GM12873 (cell line): ENCODE results near the gene GUCA1A.

Experiments used
- TF ChIP-seq, protein P1 (sequence below): IDR thresholded peaks from 2 replicates; pipeline ENCODE4 v1.5.1; 2012; ENCODE audit warnings: low read depth, mild to moderate bottlenecking, moderate library complexity, low read length, control low read depth; ENCODE audit not compliant: insufficient read depth; ENCODE audit errors: missing control alignments

GUCA1A gene

DNA sequence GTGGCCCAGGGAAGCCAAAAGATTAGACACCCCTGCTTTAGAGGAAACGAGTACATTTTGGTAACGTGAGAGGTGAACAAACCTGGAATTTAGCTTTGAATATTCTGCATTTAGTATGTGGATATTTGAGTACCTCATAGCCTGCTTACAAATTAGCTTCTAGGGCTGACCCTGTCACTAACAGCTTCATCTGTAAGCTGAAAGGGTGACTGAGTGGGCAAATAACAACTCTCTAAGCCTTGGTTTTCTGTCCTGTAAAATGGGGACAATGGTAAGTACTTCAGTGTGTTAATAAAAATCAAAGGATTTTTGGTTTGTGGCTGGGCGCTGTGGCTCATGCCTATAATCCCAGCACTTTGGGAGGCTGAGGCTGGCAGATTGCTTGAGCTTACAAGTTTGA is 30.0 kb downstream of the GUCA1A start:
- TF ChIP-seq, protein P1, sequence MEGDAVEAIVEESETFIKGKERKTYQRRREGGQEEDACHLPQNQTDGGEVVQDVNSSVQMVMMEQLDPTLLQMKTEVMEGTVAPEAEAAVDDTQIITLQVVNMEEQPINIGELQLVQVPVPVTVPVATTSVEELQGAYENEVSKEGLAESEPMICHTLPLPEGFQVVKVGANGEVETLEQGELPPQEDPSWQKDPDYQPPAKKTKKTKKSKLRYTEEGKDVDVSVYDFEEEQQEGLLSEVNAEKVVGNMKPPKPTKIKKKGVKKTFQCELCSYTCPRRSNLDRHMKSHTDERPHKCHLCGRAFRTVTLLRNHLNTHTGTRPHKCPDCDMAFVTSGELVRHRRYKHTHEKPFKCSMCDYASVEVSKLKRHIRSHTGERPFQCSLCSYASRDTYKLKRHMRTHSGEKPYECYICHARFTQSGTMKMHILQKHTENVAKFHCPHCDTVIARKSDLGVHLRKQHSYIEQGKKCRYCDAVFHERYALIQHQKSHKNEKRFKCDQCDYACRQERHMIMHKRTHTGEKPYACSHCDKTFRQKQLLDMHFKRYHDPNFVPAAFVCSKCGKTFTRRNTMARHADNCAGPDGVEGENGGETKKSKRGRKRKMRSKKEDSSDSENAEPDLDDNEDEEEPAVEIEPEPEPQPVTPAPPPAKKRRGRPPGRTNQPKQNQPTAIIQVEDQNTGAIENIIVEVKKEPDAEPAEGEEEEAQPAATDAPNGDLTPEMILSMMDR = no peak

DNA sequence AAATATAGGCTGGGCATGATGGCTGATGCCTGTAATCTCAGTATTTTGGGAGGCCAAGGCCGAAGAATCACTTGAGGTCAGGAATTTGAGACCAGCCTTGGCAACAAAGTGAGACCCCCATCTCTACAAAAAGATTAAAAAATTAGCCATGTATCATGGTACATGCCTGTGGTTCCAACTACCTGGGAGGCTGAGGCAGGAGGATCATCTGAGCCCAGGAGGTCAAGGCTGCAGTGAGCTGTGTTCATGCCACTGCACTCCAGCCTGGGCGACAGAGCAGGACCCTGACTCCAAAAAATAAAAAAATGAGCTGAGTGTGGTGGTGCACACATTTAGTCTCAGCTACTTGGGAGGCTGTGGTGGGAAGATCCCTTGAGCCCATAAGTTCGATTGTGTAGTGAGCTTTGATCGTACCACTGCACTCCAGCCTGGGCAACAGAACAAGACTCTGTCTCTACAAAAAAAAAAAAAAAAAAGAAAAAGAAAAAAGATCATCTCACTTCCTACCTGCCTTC is 31.7 kb downstream of the GUCA1A start:
- TF ChIP-seq, protein P1 = no peak

DNA sequence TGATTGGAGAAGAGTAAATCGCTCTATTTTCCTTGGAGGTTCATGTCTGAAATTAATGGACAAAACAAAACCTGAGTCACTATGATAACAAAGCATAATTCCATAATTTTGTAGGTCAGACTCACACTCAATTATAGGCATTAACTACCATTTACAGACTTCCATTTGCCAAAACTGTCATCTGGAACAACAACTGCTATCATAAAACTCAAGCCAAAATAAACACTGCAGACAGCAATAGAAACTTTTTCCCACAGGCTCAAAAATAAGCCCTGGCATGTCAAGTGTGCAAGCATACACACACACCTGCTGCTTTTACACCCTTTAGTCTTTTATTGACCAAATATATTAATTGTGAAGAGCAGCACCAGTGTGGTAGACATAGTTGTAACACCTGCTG is 37.4 kb downstream of the GUCA1A start:
- TF ChIP-seq, protein P1 = no peak

DNA sequence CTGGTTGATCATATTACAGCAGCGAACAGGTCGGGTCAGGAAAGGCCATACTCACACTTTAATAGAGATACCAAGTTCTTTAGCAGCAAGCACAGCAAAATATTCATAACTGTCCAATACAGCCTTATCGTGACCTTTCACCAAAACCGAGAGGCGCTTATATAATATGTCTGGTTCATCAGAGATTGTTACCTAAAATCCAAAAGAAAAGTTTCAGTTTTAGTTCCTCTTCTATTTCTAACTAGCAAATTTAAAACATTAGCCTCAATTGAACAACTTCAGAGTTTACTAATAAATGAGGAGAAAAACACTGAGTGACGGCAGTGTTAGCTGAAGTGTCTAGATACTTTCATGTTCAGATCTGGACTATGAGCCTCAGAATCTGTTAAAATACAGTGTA is 38.6 kb downstream of the GUCA1A start:
- TF ChIP-seq, protein P1 = no peak

DNA sequence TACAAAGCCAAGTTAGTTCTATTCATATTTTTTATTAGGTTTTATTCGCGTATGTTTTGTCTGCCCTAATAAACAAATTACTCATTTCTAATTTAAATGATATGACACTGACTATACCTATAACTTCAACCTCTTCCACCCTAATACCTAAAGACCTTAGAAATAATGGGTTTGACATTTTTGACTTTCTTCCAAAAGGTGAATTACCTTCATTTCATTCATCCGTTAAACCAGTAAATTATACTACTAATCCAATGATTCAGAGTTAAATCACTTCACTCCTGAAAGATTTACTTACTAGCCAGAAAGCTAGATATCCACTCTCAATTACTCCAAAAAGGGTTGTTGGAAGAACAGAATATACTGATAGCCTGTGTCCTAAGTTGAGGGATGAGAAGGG is 39.3 kb downstream of the GUCA1A start:
- TF ChIP-seq, protein P1 = no peak

DNA sequence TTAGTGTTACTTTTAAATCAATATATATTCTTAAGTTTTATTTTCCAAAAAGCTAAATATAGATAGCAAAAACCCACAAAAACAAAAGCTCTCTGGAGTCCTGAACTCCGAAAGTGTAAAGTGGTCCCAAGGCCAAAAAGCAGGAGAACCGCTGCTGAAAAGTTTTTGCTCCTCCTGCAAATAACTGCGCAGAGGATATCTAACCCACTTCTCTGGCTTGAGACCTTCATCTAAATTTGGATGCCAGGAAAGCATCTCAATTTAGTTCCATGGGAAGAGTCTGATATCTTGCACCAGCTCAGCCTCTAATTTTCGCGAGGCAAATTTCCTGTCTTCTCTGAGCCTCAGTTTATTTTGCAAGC is 44.0 kb downstream of the GUCA1A start:
- TF ChIP-seq, protein P1 = no peak

DNA sequence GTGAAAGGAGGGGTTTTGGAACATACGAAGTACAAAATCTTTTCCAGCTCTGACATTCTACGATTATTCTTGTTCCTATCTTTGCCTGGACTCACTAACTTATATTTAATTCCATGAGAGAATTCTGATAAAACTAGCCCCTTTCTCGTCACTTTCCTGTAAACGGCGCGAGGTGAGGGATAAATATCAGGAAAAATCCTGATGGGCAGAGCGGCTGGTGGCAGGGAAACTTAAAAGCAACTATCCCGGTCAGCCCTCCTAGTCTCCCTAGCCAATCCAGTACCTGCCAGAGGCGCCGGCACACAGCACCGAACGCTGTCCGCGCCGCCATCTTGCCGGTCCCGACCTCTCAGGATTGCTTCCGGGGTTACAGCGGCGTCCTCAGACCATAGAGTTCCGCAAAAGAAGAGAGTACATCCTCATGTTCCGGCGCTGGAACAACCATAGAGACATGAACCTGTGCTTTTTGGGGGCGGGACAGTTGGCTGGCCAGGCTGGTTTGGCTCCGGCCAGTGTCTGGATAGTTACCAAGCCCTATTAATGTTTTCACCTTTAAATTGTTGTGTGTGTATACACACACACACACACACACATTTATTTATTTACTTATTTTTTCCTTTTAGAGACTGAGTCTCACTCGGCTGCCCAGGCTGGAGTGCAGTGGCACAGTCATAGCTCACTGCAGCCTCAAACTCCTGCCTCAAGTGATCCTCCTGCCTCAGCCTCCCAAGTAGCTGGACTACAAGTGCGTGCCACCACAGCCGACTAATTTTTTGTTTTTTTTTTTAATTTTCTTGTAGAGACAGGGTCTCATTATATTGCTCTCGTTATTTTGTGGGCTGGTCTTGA is 44.6 kb downstream of the GUCA1A start, which contains the start of gene MRPS10:
MRPS10 (minus strand) TSS at position 343 of the 849 bp plus-strand sequence; CDS start at position 331, 12 bp downstream.
- TF ChIP-seq, protein P1 = no peak
